Osteoblast (primary cell): ENCODE results near the gene RASL10A. TPM values are rescaled to one million over a fixed set of nuclear protein-coding genes. Genes with fewer than 3 reads are reported as not detected.

Source experiments
- DNase-seq: peaks from one replicate; pipeline ENCODE4 v3.0.0; 2011; ENCODE audit warnings: low spot score, mixed read lengths; ENCODE audit not compliant: insufficient read length; ENCODE audit errors: missing footprints
- H2AFZ ChIP-seq: 2 replicates; pipeline ENCODE4 v1.6.0; 2011; ENCODE audit warnings: mild to moderate bottlenecking, low read length
- H3K27ac ChIP-seq: 2 replicates; pipeline ENCODE4 v1.5.1; 2011; ENCODE audit warnings: mild to moderate bottlenecking, low read depth, low read length, moderate library complexity
- H3K27me3 ChIP-seq: 2 replicates; pipeline ENCODE4 v1.6.0; 2012; ENCODE audit warnings: mild to moderate bottlenecking, control low read depth, inconsistent platforms, low read length, moderate library complexity; ENCODE audit not compliant: insufficient read depth
- H3K36me3 ChIP-seq: 2 replicates; pipeline ENCODE4 v1.5.1; 2011; ENCODE audit warnings: mild to moderate bottlenecking, low read length, control low read depth, moderate library complexity; ENCODE audit not compliant: insufficient read depth
- H3K4me1 ChIP-seq: 2 replicates; pipeline ENCODE4 v1.5.1; 2011; ENCODE audit warnings: mild to moderate bottlenecking, low read length, control low read depth, moderate library complexity; ENCODE audit not compliant: insufficient read depth
- H3K4me2 ChIP-seq: 2 replicates; pipeline ENCODE4 v1.6.0; 2011; ENCODE audit warnings: mild to moderate bottlenecking, low read length; ENCODE audit not compliant: insufficient read depth
- H3K4me3 ChIP-seq: fragments of 200-600 bp; sonication (generic); 3 replicates; pipeline ENCODE4 v1.5.1; 2012; ENCODE audit warnings: mild to moderate bottlenecking, low read length, inconsistent platforms; ENCODE audit not compliant: insufficient read depth
- H3K79me2 ChIP-seq: 2 replicates; pipeline ENCODE4 v1.6.0; 2012; ENCODE audit warnings: mild to moderate bottlenecking, low read length, control low read depth, inconsistent platforms; ENCODE audit not compliant: insufficient read depth
- H3K9me3 ChIP-seq: 2 replicates; pipeline ENCODE4 v1.5.1; 2011; ENCODE audit warnings: low read depth, low read length, control low read depth
- H4K20me1 ChIP-seq: 2 replicates; pipeline ENCODE4 v1.6.0; 2012; ENCODE audit warnings: mild to moderate bottlenecking, low read length, control low read depth; ENCODE audit not compliant: insufficient read depth
- total RNA-seq: library from RNA; depleted of rRNA; stranded (reverse); fragments of >200 nt; gene quantifications from 2 replicates; pipeline ENCODE4 v1.2.3, GENCODE V29; 2012
- TF ChIP-seq, protein P1 (sequence below): IDR thresholded peaks from 2 replicates; pipeline ENCODE4 v1.5.1; 2011; ENCODE audit warnings: mild to moderate bottlenecking, low read depth, low read length, moderate library complexity; ENCODE audit errors: extremely low read depth

The RASL10A gene
- total RNA-seq, 1 donor, result not detected

DNA sequence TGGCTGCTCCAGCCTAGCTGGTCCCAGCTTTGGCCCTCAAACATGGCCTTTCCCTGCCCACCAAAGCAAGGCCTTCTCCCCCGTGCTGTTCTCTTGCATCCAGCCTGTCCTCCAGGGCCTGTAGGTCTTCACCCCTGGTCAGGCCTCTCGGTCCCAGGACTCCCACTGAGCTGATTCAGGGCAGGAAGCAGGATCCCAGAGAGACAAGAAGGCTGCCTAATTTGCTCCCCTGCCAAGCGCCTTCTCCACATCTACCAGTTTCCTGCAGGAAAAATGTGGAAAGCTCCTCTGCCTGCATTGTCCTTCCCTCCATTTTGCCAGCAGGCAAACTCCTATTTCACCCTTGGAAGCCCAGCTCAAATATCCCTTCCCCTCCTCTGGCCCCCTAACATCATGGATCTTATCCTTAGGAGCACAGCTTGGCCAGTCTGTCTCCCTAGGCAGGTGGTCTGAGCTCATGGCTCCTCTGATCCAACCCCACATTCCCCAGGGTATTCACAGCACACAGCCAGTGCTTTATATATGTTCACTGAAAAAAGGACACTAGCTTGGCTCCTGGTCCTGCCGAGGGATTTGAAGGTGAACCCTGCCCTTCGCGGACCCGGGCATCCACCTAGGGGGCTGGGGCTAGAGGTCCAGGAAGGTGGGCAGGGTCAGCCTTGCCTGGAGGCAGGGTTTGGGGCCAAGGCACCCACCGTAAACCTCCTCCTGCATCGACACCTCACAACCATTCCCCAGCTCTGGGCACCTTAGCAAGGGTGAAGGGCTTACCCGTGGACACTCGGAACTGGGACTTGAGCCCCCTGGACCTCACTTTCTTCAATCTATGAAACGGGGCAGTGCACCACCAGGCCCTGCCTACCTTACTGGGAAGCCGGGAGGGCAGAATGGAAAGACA lies 48.7 kb downstream of the RASL10A start:
- Histone ChIP-seq H2AFZ (peak overlapping the region; percentile 92), H3K9me3 (no peaks in the 10 kb centered on the region), H3K27ac (peak overlapping the region; percentile 100), H3K4me3 (peak overlapping the region; percentile 98), H3K36me3 (peaks cover 30% of the 10 kb centered on the region), H3K79me2 (peaks cover 62% of the 10 kb centered on the region), H4K20me1 (peaks cover 34% of the 10 kb centered on the region), H3K27me3 (no peaks in the 10 kb centered on the region), H3K4me2 (peak overlapping the region; percentile 98), H3K4me1 (peaks cover 41% of the 10 kb centered on the region)
- DNase-seq, result peak; percentile 81
- TF ChIP-seq, protein P1, sequence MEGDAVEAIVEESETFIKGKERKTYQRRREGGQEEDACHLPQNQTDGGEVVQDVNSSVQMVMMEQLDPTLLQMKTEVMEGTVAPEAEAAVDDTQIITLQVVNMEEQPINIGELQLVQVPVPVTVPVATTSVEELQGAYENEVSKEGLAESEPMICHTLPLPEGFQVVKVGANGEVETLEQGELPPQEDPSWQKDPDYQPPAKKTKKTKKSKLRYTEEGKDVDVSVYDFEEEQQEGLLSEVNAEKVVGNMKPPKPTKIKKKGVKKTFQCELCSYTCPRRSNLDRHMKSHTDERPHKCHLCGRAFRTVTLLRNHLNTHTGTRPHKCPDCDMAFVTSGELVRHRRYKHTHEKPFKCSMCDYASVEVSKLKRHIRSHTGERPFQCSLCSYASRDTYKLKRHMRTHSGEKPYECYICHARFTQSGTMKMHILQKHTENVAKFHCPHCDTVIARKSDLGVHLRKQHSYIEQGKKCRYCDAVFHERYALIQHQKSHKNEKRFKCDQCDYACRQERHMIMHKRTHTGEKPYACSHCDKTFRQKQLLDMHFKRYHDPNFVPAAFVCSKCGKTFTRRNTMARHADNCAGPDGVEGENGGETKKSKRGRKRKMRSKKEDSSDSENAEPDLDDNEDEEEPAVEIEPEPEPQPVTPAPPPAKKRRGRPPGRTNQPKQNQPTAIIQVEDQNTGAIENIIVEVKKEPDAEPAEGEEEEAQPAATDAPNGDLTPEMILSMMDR, result no peak

DNA sequence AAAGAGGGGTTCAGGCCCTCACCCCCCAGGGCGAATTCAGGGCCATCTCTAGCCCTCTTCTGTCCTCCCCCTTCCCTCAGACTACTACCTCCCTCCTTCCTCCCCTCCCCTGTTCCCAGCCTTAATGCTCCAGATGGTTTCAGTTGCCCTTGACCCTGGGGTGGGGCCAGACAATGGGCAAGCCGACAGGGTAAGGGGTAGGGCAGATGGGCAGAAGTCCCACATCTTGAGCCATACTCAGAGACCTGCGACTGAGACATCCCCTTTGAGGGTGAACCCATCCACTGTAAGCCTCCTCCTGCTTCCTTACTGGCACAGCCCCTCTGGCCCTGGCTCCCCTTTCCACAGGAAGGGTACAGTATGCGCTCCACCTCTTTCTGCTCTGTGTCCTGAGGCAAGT lies 49.6 kb downstream of the RASL10A start:
- Histone ChIP-seq H4K20me1 (peaks cover 28% of the 10 kb centered on the region), H3K4me1 (peaks cover 33% of the 10 kb centered on the region), H3K79me2 (peaks cover 53% of the 10 kb centered on the region), H3K9me3 (no peaks in the 10 kb centered on the region), H3K4me3 (no peak overlapping the region), H3K27me3 (no peaks in the 10 kb centered on the region), H3K27ac (no peak overlapping the region), H3K36me3 (peaks cover 22% of the 10 kb centered on the region), H3K4me2 (peak overlapping the region; percentile 98), H2AFZ (no peak overlapping the region)
- TF ChIP-seq, protein P1, result no peak
- no peak for DNase-seq

DNA sequence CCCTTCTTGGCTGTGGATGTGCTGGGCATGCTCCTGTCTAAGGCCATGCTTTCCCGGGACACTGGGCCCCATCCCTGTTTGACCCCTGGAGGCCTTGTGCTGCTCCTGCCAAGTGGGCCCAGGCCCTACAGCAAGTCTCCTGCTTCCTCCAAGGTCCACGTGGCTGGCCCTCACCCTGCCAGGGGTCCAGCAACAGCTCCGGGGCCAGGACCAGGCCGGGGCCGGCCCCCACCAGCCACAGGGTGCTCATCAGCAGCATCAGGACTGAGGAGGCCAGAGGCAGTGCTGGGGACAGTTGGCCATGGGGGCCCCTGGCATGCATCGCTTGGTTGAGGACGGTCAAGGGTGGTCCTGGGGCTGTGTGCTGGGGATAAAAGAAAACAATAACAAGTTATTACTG lies 50.2 kb downstream of the RASL10A start:
- Histone ChIP-seq H3K4me3 (no peak overlapping the region), H3K36me3 (peaks cover 20% of the 10 kb centered on the region), H3K4me2 (no peak overlapping the region), H3K9me3 (no peaks in the 10 kb centered on the region), H3K27ac (no peak overlapping the region), H3K4me1 (peaks cover 28% of the 10 kb centered on the region), H4K20me1 (peaks cover 23% of the 10 kb centered on the region), H2AFZ (no peak overlapping the region), H3K27me3 (no peaks in the 10 kb centered on the region), H3K79me2 (peaks cover 47% of the 10 kb centered on the region)
- TF ChIP-seq, protein P1, result no peak
- DNase-seq, result no peak

DNA sequence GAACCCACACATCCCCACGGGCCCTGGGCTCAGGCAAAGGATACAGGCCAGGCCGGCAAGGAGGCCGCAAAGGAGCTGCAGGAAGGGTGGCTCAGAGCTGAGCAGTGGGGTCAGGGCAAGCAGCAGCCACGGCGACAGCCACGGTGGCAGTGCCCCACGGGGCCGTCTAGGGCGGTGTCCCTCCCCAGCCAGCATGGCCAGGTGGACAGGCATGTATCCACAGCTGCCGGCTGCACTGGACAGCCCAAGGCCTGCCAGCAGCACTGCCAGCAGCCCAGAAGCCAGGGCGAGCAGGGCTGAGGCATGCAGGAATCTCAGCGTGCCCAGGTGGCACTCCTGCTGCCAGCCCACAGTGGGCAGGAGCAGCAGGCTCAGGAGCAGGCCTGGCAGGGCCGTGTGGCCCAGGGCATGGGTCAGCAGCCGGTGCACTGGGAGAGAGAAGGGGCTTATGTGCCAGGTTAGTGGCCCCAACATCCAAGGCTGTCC lies 51.7 kb downstream of the RASL10A start:
- Histone ChIP-seq H3K36me3 (peaks cover 12% of the 10 kb centered on the region), H3K4me1 (peaks cover 15% of the 10 kb centered on the region), H2AFZ (no peak overlapping the region), H3K79me2 (peaks cover 32% of the 10 kb centered on the region), H3K27me3 (no peaks in the 10 kb centered on the region), H4K20me1 (peaks cover 8% of the 10 kb centered on the region), H3K4me2 (no peak overlapping the region), H3K27ac (no peak overlapping the region), H3K9me3 (no peaks in the 10 kb centered on the region), H3K4me3 (no peak overlapping the region)
- no peak for DNase-seq
- TF ChIP-seq, protein P1, result no peak
